ENCODE data around the gene PRKACG. TPM values are rescaled to one million over a fixed set of nuclear protein-coding genes. Genes with fewer than 3 reads are reported as not detected.

Gene PRKACG
- total RNA-seq, 1 donor from 2014 or later = not detected

GRCh38 chr9:69049094-69049493 lies 35.2 kb upstream of the PRKACG start:
- no peak for TF ChIP-seq CTCF (IDR thresholded peaks at IDR 0.05; ENCODE audit: insufficient read depth, low read length, severe bottlenecking)
- no peak for FAIRE-seq

GRCh38 chr9:69047371-69047770 lies 33.5 kb upstream of the PRKACG start:
- no peak for FAIRE-seq
- peaks cover 6% of the 10 kb centered on the region for H3K36me3 ChIP-seq (ENCODE audit: control insufficient read depth, insufficient read depth, low read length)
- no peaks in the 10 kb centered on the region for H3K27me3 ChIP-seq (ENCODE audit: control insufficient read depth, insufficient read depth, low read length)
- H3K4me3 ChIP-seq (ENCODE audit: low read depth, low read length) = no peak overlapping the region
- DNase-seq (ENCODE audit: low read depth) = no peak
- TF ChIP-seq CTCF (IDR thresholded peaks at IDR 0.05; ENCODE audit: insufficient read depth, low read length, severe bottlenecking) = no peak

More at GRCh38 chr9:69049094-69049493, 35.2 kb upstream of the PRKACG start:
- no peak for DNase-seq (ENCODE audit: low read depth)
- H3K36me3 ChIP-seq (ENCODE audit: control insufficient read depth, insufficient read depth, low read length) = peaks cover 6% of the 10 kb centered on the region
- no peak overlapping the region for H3K4me3 ChIP-seq (ENCODE audit: low read depth, low read length)
- H3K27me3 ChIP-seq (ENCODE audit: control insufficient read depth, insufficient read depth, low read length) = no peaks in the 10 kb centered on the region

GRCh38 chr9:69046723-69047122 lies 32.8 kb upstream of the PRKACG start:
- FAIRE-seq (no peak), DNase-seq (ENCODE audit: low read depth) (no peak)
- Histone ChIP-seq H3K27me3 (ENCODE audit: control insufficient read depth, insufficient read depth, low read length) (no peaks in the 10 kb centered on the region), H3K36me3 (ENCODE audit: control insufficient read depth, insufficient read depth, low read length) (peaks cover 6% of the 10 kb centered on the region), H3K4me3 (ENCODE audit: low read depth, low read length) (no peak overlapping the region)
- TF ChIP-seq CTCF (IDR thresholded peaks at IDR 0.05; ENCODE audit: insufficient read depth, low read length, severe bottlenecking) = no peak

GRCh38 chr9:69045821-69046220 lies 31.9 kb upstream of the PRKACG start:
- no peak for DNase-seq (ENCODE audit: low read depth)

GRCh38 chr9:69044240-69045219 lies 30.6 kb upstream of the PRKACG start:
- Histone ChIP-seq H3K36me3 (ENCODE audit: control insufficient read depth, insufficient read depth, low read length) (peaks cover 6% of the 10 kb centered on the region), H3K27me3 (ENCODE audit: control insufficient read depth, insufficient read depth, low read length) (no peaks in the 10 kb centered on the region), H3K4me3 (ENCODE audit: low read depth, low read length) (no peak overlapping the region)
- FAIRE-seq = peak; percentile 7
- DNase-seq (ENCODE audit: low read depth) = no peak
- TF ChIP-seq CTCF (IDR thresholded peaks at IDR 0.05; ENCODE audit: insufficient read depth, low read length, severe bottlenecking) = no peak

More at GRCh38 chr9:69045821-69046220, 31.9 kb upstream of the PRKACG start:
- Histone ChIP-seq H3K4me3 (ENCODE audit: low read depth, low read length) (no peak overlapping the region), H3K36me3 (ENCODE audit: control insufficient read depth, insufficient read depth, low read length) (peaks cover 6% of the 10 kb centered on the region), H3K27me3 (ENCODE audit: control insufficient read depth, insufficient read depth, low read length) (no peaks in the 10 kb centered on the region)
- TF ChIP-seq CTCF (IDR thresholded peaks at IDR 0.05; ENCODE audit: insufficient read depth, low read length, severe bottlenecking) = no peak
- FAIRE-seq = no peak

Measured in bronchial epithelial cell (primary cell).